H9 (cell line): ENCODE data around the gene ERCC6L. TPM values are rescaled to one million over a fixed set of nuclear protein-coding genes. Genes with fewer than 3 reads are reported as not detected.

Experiments used
- DNase-seq: peaks from one replicate; pipeline ENCODE4 v3.0.0-alpha.2; 2017
- H2AFZ ChIP-seq: one replicate; pipeline ENCODE4 v1.6.1; 2013; ENCODE audit warnings: mild to moderate bottlenecking, low read length, control low read depth, moderate library complexity
- H2AK5ac ChIP-seq: 2 replicates; pipeline ENCODE4 v1.6.1; 2013; ENCODE audit warnings: low read length, control low read depth, mixed read lengths; ENCODE audit not compliant: insufficient read length
- H2BK120ac ChIP-seq: one replicate; pipeline ENCODE4 v1.6.1; 2013; ENCODE audit warnings: low read depth, mild to moderate bottlenecking, low read length, control low read depth, inconsistent platforms; ENCODE audit not compliant: poor library complexity, severe bottlenecking
- H2BK12ac ChIP-seq: 2 replicates; pipeline ENCODE4 v1.6.1; 2013; ENCODE audit warnings: low read length, control low read depth, mixed read lengths, low read depth; ENCODE audit not compliant: insufficient read length
- H2BK15ac ChIP-seq: 2 replicates; pipeline ENCODE4 v1.6.1; 2013; ENCODE audit warnings: low read depth, low read length, control low read depth
- H2BK20ac ChIP-seq: one replicate; pipeline ENCODE4 v1.6.1; 2013; ENCODE audit warnings: low read depth, mild to moderate bottlenecking, low read length, control low read depth, inconsistent platforms; ENCODE audit not compliant: poor library complexity, severe bottlenecking
- H2BK5ac ChIP-seq: 2 replicates; pipeline ENCODE4 v1.6.1; 2013; ENCODE audit warnings: low read length, control low read depth, mixed read lengths; ENCODE audit not compliant: insufficient read length
- H3K14ac ChIP-seq: 2 replicates; pipeline ENCODE4 v1.6.1; 2013; ENCODE audit warnings: low read length, control low read depth; ENCODE audit not compliant: insufficient read depth
- H3K18ac ChIP-seq: 2 replicates; pipeline ENCODE4 v1.6.1; 2013; ENCODE audit warnings: low read depth, mild to moderate bottlenecking, mixed read lengths, low read length, control low read depth; ENCODE audit not compliant: insufficient read length
- H3K23ac ChIP-seq: 2 replicates; pipeline ENCODE4 v1.6.1; 2013; ENCODE audit warnings: low read length, control low read depth, mixed read lengths, low read depth; ENCODE audit not compliant: insufficient read length
- H3K23me2 ChIP-seq: 2 replicates; pipeline ENCODE4 v1.6.1; 2013; ENCODE audit warnings: low read depth, mild to moderate bottlenecking, mixed read lengths, low read length, control low read depth; ENCODE audit not compliant: insufficient read length, poor library complexity, severe bottlenecking
- H3K27ac ChIP-seq: 2 replicates; pipeline ENCODE4 v1.5.1; 2013; ENCODE audit warnings: low read length, control low read depth, mixed read lengths, low read depth; ENCODE audit not compliant: insufficient read length
- H3K27me3 ChIP-seq: 2 replicates; pipeline ENCODE4 v1.6.1; 2013; ENCODE audit warnings: low read length, control low read depth, inconsistent platforms; ENCODE audit not compliant: insufficient read depth
- H3K4ac ChIP-seq: 2 replicates; pipeline ENCODE4 v1.6.1; 2013; ENCODE audit warnings: low read depth, mild to moderate bottlenecking, control low read depth, inconsistent platforms, low read length, moderate library complexity
- H3K4me1 ChIP-seq: 2 replicates; pipeline ENCODE4 v1.6.1; 2013; ENCODE audit warnings: low read length, control low read depth, inconsistent platforms; ENCODE audit not compliant: insufficient read depth
- H3K4me2 ChIP-seq: 2 replicates; pipeline ENCODE4 v1.6.1; 2013; ENCODE audit warnings: low read length, control low read depth, mixed read lengths; ENCODE audit not compliant: insufficient read length, insufficient read depth
- H3K56ac ChIP-seq: 2 replicates; pipeline ENCODE4 v1.6.1; 2013; ENCODE audit warnings: low read depth, mild to moderate bottlenecking, mixed read lengths, low read length, control low read depth; ENCODE audit not compliant: insufficient read length
- H3K79me1 ChIP-seq: 2 replicates; pipeline ENCODE4 v1.6.1; 2013; ENCODE audit warnings: low read depth, mild to moderate bottlenecking, moderate library complexity, low read length, control low read depth, inconsistent platforms; ENCODE audit not compliant: insufficient read depth, poor library complexity, severe bottlenecking
- H3K79me2 ChIP-seq: 2 replicates; pipeline ENCODE4 v1.6.1; 2013; ENCODE audit warnings: low read length, control low read depth, inconsistent platforms; ENCODE audit not compliant: insufficient read depth
- H3K9ac ChIP-seq: 2 replicates; pipeline ENCODE4 v1.6.1; 2013; ENCODE audit warnings: low read length, control low read depth, mixed read lengths; ENCODE audit not compliant: insufficient read length; ENCODE audit errors: extremely low read depth
- H3K9me3 ChIP-seq: one replicate; pipeline ENCODE4 v1.6.1; 2013; ENCODE audit warnings: low read depth, low read length, inconsistent platforms; ENCODE audit not compliant: control insufficient read depth
- H3T11ph ChIP-seq: one replicate; pipeline ENCODE4 v1.6.1; 2013; ENCODE audit warnings: mild to moderate bottlenecking, low read length, control low read depth, inconsistent platforms
- H4K20me1 ChIP-seq: one replicate; pipeline ENCODE4 v1.6.1; 2013; ENCODE audit not compliant: control insufficient read depth, insufficient read length, insufficient read depth
- H4K5ac ChIP-seq: 2 replicates; pipeline ENCODE4 v1.6.1; 2013; ENCODE audit warnings: low read depth, mild to moderate bottlenecking, mixed read lengths, low read length, control low read depth; ENCODE audit not compliant: insufficient read length
- H4K8ac ChIP-seq: replicated peaks from 2 replicates; pipeline ENCODE4 v1.6.1; 2013; ENCODE audit warnings: low read length, control low read depth, mixed read lengths, low read depth; ENCODE audit not compliant: insufficient read length
- H4K91ac ChIP-seq: 2 replicates; pipeline ENCODE4 v1.6.1; 2013; ENCODE audit warnings: low read depth, mild to moderate bottlenecking, moderate library complexity, mixed read lengths, low read length, control low read depth; ENCODE audit not compliant: insufficient read length
- H3K27ac Mint-ChIP-seq, 3 experiments: 2 replicates in 2 of 3; 3 replicates in 1 of 3; pipeline ENCODE4 v1.8.0; 2020 to 2021; ENCODE audit warnings: mixed read lengths in 3 of 3, mild to moderate bottlenecking in 1 of 3, moderate library complexity in 1 of 3
- H3K27me3 Mint-ChIP-seq: 2 replicates; pipeline ENCODE4 v1.8.0; 2021; ENCODE audit warnings: low read depth, mild to moderate bottlenecking, moderate library complexity, mixed read lengths
- H3K36me3 Mint-ChIP-seq, 3 experiments: 2 replicates in 2 of 3; 3 replicates in 1 of 3; pipeline ENCODE4 v1.8.0; 2020 to 2021; ENCODE audit warnings: low read depth in 3 of 3, mixed read lengths in 3 of 3; ENCODE audit not compliant: insufficient read depth in 1 of 3
- H3K4me1 Mint-ChIP-seq, 2 experiments: 2 replicates each; pipeline ENCODE4 v1.8.0; 2020; ENCODE audit warnings: mixed read lengths in 2 of 2
- H3K4me3 Mint-ChIP-seq, 2 experiments: 2 replicates in 1 of 2; 3 replicates in 1 of 2; pipeline ENCODE4 v1.8.0; 2020 to 2021; ENCODE audit warnings: mild to moderate bottlenecking in 2 of 2, mixed read lengths in 2 of 2, moderate library complexity in 1 of 2
- H3K9me3 Mint-ChIP-seq, 2 experiments: 2 replicates in 1 of 2; 3 replicates in 1 of 2; pipeline ENCODE4 v1.8.0; 2020; ENCODE audit warnings: mild to moderate bottlenecking in 2 of 2, mixed read lengths in 2 of 2, moderate library complexity in 1 of 2
- WGBS: extraction: QIAGEN DNeasy Blood & Tissue Kit; methylation state at CpG from one replicate; pipeline ENCODE4 v1.1.7; 2013; ENCODE audit warnings: missing lambda C conversion rate, low lambda C conversion rate, mixed read lengths; ENCODE audit not compliant: insufficient read length; ENCODE audit errors: extremely low coverage; 5-methylcytosine and 5-hydroxymethylcytosine counted together
- total RNA-seq: library from RNA; stranded (reverse); gene quantifications from 2 replicates; pipeline ENCODE4 v1.2.1, GENCODE V29; 2021
- TF ChIP-seq, protein P1 (sequence below): fragments of 200-600 bp; sonication (generic); conservative IDR thresholded peaks from 3 replicates; pipeline ENCODE4 v1.8.0; 2021; ENCODE audit warnings: antibody characterized with exemption, mild to moderate bottlenecking

ERCC6L gene
- total RNA-seq, 1 experiment from 2014 or later, result 18.1 TPM

DNA sequence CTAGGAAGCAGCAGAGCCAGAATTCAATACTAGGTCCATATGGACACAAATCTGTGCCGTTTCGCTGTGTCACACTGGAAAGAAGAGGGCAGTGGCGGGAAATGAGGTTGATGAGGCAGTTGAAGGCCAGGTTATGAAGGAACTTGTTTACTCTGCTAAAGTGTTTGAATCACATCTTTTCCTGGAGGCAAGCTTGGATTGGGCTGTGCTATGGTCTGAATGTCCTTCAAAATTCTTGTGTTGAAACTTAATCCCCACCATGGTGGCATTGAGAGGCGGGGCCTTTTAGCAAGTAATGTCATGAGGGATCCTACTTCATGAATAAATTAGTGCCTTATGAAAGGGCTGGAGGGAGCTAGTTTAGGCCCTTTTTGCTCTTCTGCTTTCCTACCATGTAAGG is 2.1 kb upstream of the ERCC6L start:
- Histone ChIP-seq H3K79me1 (no peaks in the 10 kb centered on the region), H3K27ac (no peak overlapping the region), H3K79me2 (peaks cover 1% of the 10 kb centered on the region; the same call in 1 of the 2 replicates), H3K56ac (no peak overlapping the region), H4K5ac (no peak overlapping the region), H3K27me3 (no peaks in the 10 kb centered on the region), H3K4me2 (no peak overlapping the region), H2AFZ (no peak overlapping the region), H2BK12ac (no peak overlapping the region), H3K4ac (no peak overlapping the region), H2BK15ac (no peak overlapping the region), H4K20me1 (no peaks in the 10 kb centered on the region), H4K91ac (no peak overlapping the region), H3K9me3 (peaks cover 22% of the 10 kb centered on the region), H3K23me2 (peaks cover 3% of the 10 kb centered on the region), H3K9ac (no peak overlapping the region), H2BK120ac (no peak overlapping the region), H2BK20ac (no peak overlapping the region), H3K23ac (no peak overlapping the region), H3K18ac (no peak overlapping the region), H3K14ac (no peak overlapping the region), H2AK5ac (no peak overlapping the region), H2BK5ac (no peak overlapping the region), H3K4me1 (no peaks in the 10 kb centered on the region), H3T11ph (no peak overlapping the region), H4K8ac (no peak overlapping the region)
- no peak overlapping the region for H3K4me3 Mint-ChIP-seq
- DNase-seq, result no peak
- no peaks in the 10 kb centered on the region for H3K27me3 Mint-ChIP-seq
- TF ChIP-seq, protein P1, sequence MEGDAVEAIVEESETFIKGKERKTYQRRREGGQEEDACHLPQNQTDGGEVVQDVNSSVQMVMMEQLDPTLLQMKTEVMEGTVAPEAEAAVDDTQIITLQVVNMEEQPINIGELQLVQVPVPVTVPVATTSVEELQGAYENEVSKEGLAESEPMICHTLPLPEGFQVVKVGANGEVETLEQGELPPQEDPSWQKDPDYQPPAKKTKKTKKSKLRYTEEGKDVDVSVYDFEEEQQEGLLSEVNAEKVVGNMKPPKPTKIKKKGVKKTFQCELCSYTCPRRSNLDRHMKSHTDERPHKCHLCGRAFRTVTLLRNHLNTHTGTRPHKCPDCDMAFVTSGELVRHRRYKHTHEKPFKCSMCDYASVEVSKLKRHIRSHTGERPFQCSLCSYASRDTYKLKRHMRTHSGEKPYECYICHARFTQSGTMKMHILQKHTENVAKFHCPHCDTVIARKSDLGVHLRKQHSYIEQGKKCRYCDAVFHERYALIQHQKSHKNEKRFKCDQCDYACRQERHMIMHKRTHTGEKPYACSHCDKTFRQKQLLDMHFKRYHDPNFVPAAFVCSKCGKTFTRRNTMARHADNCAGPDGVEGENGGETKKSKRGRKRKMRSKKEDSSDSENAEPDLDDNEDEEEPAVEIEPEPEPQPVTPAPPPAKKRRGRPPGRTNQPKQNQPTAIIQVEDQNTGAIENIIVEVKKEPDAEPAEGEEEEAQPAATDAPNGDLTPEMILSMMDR, result no peak
- H3K4me1 Mint-ChIP-seq, result peaks cover 0 to 6% of the 10 kb centered on the region in 2 experiments; a peak in 2 of 4 replicates
- no CpG with 5 or more reads among the region's 4 CpGs for WGBS
- peaks cover 9 to 17% (median 16%) of the 10 kb centered on the region in 3 experiments for H3K36me3 Mint-ChIP-seq
- H3K27ac Mint-ChIP-seq, result no peak overlapping the region
- H3K9me3 Mint-ChIP-seq, result peaks cover 62 to 73% of the 10 kb centered on the region in 2 experiments
